HG03432 (cell line): ENCODE data around the gene ARHGEF3.

Experiments
- ATAC-seq: cut with Tn5 transposase; IDR thresholded peaks from one replicate; pipeline ENCODE4 v1.9.1; 2021; ENCODE audit warnings: mild to moderate bottlenecking, moderate library complexity; ENCODE audit not compliant: unreplicated experiment

ARHGEF3 gene

DNA sequence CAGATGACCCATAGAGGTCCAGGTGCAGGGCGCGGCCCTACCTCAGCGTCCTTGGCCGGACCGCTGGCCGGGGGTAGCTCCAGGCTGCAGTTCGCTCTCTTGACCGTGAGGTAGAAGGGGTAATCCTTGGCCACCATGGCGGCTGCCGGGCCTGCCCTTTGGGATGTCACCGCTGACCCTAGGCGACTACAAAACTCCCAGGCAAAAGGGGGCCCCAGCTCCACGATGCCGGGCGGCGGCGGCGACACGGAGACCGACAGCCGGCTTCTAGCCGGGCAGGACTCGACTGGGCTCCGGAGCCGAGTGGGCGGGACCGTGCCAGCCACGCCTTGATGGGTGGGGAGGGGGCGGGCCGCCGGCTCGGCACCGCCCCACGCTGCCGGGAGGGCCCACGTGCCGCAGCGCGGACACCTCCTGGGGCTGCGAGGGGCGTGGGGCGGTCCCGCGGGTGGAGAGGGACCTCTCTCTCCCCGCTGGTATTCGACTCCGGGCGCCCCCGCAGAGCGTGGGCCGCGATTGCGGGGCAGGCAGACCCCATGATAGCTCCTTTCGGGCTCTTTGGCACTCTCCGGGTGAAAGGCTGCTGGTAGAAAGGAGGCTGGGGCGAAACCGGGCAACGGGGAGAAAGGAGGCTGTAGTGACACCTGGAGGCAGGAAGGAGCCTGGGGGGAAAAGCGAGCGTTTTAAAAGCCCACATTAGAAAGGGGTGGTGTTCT lies at the start of gene ARHGEF3:
TSS of gene ARHGEF3 (minus strand) at position 288 of the 716 bp plus-strand sequence. CDS start at position 137, 151 bp downstream.
- peak; percentile 88 for ATAC-seq

- ATAC-seq = no peak
Measured at GRCh38 chr3:56849698-56850097, 47.9 kb upstream of the ARHGEF3 start.

DNA sequence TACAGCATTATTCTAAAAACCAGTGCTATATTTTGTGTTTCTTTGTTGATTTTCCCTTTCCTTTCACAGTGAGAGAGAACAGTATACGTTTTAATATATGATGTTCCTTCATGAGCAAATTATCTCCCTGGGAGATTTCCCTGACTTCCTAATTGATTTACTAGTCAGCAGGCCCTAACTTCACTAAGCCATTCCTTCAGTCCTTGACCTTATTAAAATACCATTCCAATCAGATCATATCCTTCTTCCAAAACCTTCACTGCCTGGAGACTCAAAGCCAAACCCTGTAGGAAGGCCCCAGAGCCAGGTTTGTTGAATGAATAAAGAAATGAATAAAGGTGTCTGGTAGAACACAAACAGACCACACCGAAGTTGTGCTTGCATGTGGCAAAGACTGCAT lies 43.8 kb upstream of the ARHGEF3 start:
- no peak for ATAC-seq

GRCh38 chr3:56844536-56844935 lies 42.8 kb upstream of the ARHGEF3 start:
- no peak for ATAC-seq

DNA sequence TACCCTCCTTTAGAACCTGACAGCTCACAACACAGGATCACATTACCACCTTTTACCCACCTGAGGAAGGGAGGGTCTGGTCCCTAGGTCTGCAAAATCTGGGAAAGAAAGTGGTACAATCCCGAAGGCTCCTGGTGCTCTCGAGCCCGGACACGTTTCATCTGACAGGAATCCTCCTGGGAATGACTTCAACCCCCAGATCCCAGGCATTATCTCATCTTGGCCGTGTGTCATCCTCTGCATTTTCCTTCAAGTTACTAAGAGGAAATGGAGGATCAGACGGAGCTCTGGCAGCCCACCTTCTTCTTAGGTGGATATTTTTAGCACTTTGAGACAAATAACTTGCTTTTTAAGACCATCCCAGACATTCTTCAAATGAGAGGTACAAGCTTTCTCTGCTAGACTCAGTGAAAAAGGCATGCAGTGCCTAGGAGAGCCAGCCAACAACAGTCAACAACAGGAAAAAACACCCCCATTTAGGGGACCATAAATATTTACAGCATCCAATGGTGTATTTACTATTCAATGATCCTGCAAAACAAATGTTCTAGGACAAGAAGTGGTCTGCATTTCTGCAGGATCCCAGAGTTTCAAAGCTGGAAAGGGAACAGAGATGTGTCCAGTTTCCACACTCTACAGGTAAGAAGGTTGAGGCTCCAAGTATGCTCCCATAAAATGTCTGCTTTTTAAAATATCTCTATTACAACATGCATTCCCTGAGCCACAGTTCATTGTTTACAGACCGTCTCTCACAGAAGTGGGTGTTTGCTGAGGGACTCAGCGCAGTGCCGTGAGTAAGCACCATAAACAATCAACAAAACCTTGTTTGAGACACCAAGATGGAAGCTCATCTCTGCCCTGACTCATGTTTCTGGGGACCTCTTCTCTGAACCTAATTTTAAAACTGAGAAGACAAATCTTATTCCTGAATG lies 38.3 kb upstream of the ARHGEF3 start:
- no peak for ATAC-seq

DNA sequence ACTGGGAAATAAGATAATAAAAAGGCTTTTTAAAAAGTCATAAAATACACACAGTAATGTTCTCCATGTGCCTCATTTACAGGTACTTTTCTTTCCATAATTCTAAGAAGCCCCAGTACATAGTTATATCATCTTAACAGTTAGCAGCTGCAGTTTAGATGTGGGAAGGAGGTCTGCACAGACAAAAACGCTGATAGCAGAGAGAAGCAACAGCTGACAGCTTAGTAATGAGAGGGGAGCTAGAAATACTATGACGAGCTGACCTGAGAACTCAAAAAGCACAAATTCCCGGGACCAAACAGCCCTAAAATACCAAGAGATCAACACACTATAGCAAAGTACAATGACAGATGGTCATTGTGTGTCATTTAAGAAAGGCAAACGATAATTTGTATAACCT lies 36.7 kb upstream of the ARHGEF3 start:
- ATAC-seq = no peak

GRCh38 chr3:56837196-56837955 lies 35.6 kb upstream of the ARHGEF3 start:
- no peak for ATAC-seq

DNA sequence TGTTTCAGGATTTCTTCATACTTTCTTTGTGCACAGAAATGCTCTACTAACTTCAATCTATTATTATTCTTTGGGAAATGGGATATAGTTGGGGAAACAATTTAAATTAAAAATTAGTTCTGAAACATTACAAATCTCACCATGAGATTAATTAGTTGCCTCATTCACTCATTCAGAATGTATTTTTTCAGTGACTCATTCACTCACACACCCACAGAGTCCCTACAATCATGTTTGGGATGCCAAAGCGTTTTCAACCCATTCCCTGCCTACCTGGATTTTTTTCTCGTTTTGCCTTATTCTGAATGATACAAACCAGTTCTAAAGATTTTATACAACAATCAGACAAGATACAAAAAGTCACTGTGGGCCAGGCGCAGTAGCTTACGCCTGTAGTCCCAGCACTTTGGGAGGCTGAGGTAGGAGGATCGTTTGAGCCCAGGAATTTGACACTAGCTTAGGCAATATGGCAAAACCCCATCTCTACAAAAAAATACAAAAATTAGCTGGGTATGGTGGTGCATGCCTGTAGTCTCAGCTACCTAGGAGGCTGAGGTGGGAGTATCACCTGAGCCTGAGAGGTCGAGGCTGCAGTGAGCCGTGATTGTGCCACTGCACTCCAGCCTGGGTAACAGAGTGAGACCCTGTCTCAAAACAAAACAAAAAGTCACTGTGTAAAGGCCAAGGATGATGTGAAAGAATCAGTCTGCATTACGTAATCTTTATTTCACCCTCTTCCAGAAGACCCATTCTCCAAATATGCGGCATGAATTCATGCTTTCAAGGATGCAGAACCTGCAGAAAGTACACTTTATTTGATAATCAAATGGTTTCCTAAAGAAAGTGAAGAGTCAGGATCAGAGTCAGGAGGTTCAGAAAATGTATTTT lies 34.8 kb upstream of the ARHGEF3 start:
- ATAC-seq = no peak

DNA sequence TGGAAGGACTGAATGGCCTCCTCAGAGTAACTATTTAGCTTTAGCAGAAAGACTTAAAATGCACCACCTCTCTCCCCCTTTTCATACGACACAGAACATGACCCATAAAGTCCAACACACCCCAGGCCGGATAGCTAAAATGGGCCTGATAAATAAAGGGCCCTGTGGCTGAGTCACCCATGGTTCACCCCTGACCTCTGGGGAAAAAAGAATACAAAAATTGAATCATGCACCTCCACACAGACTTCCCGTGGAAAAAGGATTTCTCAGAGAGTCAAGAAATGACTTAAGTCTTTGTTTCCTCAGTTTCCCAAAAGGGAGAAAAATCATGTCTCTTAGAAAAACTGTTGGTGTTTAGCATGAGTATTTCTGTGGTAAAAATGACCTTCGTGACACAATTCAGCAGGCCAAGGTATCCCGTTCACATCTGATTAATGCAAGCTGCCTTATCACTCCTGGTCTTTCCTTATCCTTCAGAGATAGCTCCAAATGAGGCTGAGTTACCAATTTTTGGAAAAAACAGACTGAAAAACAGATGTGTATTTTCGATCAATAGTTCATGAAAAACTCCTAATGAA lies 34.0 kb upstream of the ARHGEF3 start:
- ATAC-seq = no peak

- no peak for ATAC-seq
Measured at GRCh38 chr3:56833536-56833935, 31.8 kb upstream of the ARHGEF3 start.

- no peak for ATAC-seq
Measured at GRCh38 chr3:56833022-56833421, 31.3 kb upstream of the ARHGEF3 start.

DNA sequence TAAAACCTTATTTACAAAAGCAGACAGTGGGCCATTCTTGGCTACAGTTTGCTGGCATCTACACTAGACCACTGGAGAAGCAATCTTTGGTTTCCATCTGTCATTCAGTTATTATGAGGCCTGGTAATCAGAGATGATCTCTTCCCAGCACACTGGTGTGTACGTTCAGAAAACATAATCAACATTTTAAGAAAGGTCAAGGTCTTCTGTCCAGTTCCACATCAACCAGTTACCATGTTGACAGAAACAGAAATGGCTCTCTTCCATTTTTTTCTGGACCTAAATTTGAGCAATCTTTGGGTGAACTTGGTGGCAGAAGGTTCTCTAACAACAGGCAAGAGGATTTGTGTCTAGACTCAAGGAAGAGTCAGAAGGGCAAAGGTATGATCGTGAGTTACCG lies 29.8 kb upstream of the ARHGEF3 start:
- ATAC-seq = no peak

GRCh38 chr3:56830884-56831283 lies 29.1 kb upstream of the ARHGEF3 start:
- no peak for ATAC-seq

- ATAC-seq = no peak
Measured at GRCh38 chr3:56829533-56829932, 27.8 kb upstream of the ARHGEF3 start.

DNA sequence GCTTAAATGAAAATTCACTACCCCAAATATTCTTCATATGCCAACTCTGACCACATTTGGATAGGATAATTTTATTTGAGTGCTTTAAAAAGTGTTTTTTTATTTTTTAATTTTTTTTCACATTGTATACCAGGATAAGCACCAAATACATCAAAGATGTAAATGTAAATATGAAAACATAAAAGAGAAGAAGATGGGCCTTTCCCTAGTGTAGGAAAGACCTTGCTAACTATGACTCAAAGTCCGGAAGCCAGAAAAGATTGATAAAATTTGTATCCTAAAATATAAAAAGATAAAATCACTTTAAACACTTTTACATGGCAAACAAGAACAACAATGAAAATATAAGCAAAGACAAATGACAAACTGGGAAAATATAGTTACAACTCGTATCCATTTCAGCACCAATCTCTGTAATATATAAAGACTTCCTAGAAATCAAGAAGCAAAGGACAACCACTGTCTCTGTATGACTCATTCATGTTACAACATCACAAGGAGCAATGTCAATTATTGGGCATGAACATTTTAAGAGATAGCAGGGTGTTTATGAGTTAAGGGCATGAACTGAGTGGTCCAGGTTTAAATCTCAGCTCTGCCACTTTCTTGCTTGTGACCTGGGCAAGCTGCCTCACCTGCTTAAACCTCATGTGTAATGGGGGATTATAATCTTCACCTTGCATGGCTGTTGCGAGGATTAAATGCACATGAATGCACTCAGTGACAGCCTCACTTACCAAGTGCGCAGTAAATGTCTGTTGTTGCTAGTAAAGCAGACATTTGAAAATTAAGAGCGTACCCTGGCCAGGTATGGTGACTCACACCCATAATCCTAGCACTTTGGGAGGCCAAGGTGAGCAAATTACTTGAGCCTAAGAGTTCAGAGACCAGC lies 25.3 kb upstream of the ARHGEF3 start:
- ATAC-seq = no peak

DNA sequence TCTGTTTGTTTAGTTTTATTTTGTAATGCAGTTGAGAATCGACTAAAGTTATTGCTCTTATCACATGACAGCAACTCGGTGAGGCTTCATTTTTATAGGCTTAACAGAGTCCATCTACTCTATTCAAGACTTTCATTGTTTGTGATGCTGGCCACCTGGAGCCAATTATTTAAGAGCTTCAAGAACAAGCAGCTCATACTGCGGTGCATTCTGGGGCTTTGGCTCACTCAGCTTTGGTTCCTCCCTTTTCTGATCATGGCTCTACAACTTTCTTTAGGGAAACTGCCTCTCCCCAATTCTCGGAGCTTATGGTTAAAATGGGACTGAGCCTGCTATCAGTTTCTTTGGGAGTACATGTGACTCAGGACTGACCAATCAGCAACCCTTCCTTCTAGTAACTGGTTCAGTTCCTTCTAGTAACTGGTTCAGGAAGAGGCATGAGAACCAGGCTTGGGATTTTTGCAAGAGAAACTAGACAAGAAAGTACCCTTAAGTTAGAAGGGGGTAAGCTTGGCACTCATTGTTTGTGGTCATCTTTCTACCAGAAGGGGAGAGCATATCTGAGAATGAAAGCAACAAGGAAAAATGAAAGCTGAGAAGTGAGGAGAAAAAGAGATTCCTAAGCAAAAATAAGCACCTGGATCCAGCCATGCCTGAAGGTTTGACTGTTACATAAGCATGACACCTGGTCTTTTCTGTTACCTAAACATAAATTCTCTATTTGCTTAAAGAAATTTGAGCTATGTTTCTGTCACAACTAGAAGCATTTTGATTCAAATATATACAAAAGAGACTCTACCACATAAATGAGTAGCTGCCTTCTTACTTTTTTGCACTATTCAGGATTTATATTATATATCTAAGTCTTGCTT lies 24.1 kb upstream of the ARHGEF3 start:
- ATAC-seq = no peak

- no peak for ATAC-seq
Measured at GRCh38 chr3:56823984-56824703, 22.4 kb upstream of the ARHGEF3 start.
